Astrocyte (in vitro differentiated cells and primary cell): ENCODE data around the gene IL4R. TPM values are rescaled to one million over a fixed set of nuclear protein-coding genes. Genes with fewer than 3 reads are reported as not detected.

Experiments
- DNase-seq: peaks from one replicate; pipeline ENCODE4 v3.0.0-alpha.2; 2010; ENCODE audit warnings: low read depth
- FAIRE-seq: peaks from 2 replicates; lab custom pipeline; 2011; peaks lifted over from hg19 to GRCh38; lab: Jason Lieb, UNC
- H2AFZ ChIP-seq: 2 replicates; pipeline ENCODE4 v1.6.0; 2012; ENCODE audit warnings: low read depth, low read length, inconsistent platforms
- H3K27ac ChIP-seq: 2 replicates; pipeline ENCODE4 v1.5.1; 2011; ENCODE audit warnings: low read depth, low read length, inconsistent platforms
- H3K27me3 ChIP-seq: 2 replicates; pipeline ENCODE4 v1.6.0; 2011; ENCODE audit warnings: low read length, inconsistent platforms; ENCODE audit not compliant: insufficient read depth
- H3K36me3 ChIP-seq: 2 replicates; pipeline ENCODE4 v1.5.1; 2011; ENCODE audit warnings: low read length, inconsistent platforms; ENCODE audit not compliant: insufficient read depth
- H3K4me1 ChIP-seq: 2 replicates; pipeline ENCODE4 v1.5.1; 2011; ENCODE audit warnings: low read length, inconsistent platforms; ENCODE audit not compliant: insufficient read depth
- H3K4me2 ChIP-seq: 2 replicates; pipeline ENCODE4 v1.6.0; 2012; ENCODE audit warnings: low read length, inconsistent platforms
- H3K4me3 ChIP-seq: 2 replicates; pipeline ENCODE4 v1.5.1; 2011; ENCODE audit warnings: low read depth, mild to moderate bottlenecking, low read length, inconsistent platforms; ENCODE audit not compliant: insufficient read depth
- H3K79me2 ChIP-seq: 2 replicates; pipeline ENCODE4 v1.6.0; 2012; ENCODE audit warnings: mild to moderate bottlenecking, low read length, inconsistent platforms; ENCODE audit not compliant: insufficient read depth
- H3K9ac ChIP-seq: 2 replicates; pipeline ENCODE4 v1.6.0; 2012; ENCODE audit warnings: mild to moderate bottlenecking, low read length, inconsistent platforms
- H3K9me3 ChIP-seq: 2 replicates; pipeline ENCODE4 v1.5.1; 2012; ENCODE audit warnings: low read depth, mild to moderate bottlenecking, low read length, inconsistent platforms; ENCODE audit not compliant: insufficient read depth
- H4K20me1 ChIP-seq: 2 replicates; pipeline ENCODE4 v1.6.0; 2012; ENCODE audit warnings: low read length, inconsistent platforms; ENCODE audit not compliant: insufficient read depth
- H3K27ac Mint-ChIP-seq: one replicate; pipeline ENCODE4 v1.8.0; 2021; ENCODE audit warnings: mild to moderate bottlenecking, mixed read lengths; ENCODE audit not compliant: unreplicated experiment
- H3K27me3 Mint-ChIP-seq: one replicate; pipeline ENCODE4 v1.8.0; 2021; ENCODE audit warnings: low read depth, mixed read lengths; ENCODE audit not compliant: unreplicated experiment
- H3K36me3 Mint-ChIP-seq: one replicate; pipeline ENCODE4 v1.8.0; 2021; ENCODE audit warnings: low read depth, mixed read lengths; ENCODE audit not compliant: unreplicated experiment
- H3K4me1 Mint-ChIP-seq: one replicate; pipeline ENCODE4 v1.8.0; 2021; ENCODE audit warnings: low read depth, mixed read lengths; ENCODE audit not compliant: unreplicated experiment
- H3K4me3 Mint-ChIP-seq: one replicate; pipeline ENCODE4 v1.8.0; 2021; ENCODE audit warnings: mild to moderate bottlenecking, moderate library complexity, mixed read lengths; ENCODE audit not compliant: unreplicated experiment
- H3K9me3 Mint-ChIP-seq: one replicate; pipeline ENCODE4 v1.8.0; 2021; ENCODE audit warnings: mild to moderate bottlenecking, mixed read lengths; ENCODE audit not compliant: unreplicated experiment
- EZH2 ChIP-seq: IDR thresholded peaks from 2 replicates; pipeline ENCODE4 v1.6.1; 2012; ENCODE audit warnings: mild to moderate bottlenecking, low read length, inconsistent platforms; ENCODE audit not compliant: insufficient read depth
- total RNA-seq: library from RNA; stranded (reverse); gene quantifications from 2 replicates; pipeline ENCODE4 v1.2.1, GENCODE V29; 2021
- TF ChIP-seq, protein P1 (sequence below): IDR thresholded peaks from 2 replicates; pipeline ENCODE4 v1.5.1; 2011; ENCODE audit warnings: low read depth, mild to moderate bottlenecking, inconsistent platforms, low read length, moderate library complexity; ENCODE audit not compliant: insufficient read depth

IL4R gene
- total RNA-seq, 1 donor from 2014 or later = 17.5 TPM

DNA sequence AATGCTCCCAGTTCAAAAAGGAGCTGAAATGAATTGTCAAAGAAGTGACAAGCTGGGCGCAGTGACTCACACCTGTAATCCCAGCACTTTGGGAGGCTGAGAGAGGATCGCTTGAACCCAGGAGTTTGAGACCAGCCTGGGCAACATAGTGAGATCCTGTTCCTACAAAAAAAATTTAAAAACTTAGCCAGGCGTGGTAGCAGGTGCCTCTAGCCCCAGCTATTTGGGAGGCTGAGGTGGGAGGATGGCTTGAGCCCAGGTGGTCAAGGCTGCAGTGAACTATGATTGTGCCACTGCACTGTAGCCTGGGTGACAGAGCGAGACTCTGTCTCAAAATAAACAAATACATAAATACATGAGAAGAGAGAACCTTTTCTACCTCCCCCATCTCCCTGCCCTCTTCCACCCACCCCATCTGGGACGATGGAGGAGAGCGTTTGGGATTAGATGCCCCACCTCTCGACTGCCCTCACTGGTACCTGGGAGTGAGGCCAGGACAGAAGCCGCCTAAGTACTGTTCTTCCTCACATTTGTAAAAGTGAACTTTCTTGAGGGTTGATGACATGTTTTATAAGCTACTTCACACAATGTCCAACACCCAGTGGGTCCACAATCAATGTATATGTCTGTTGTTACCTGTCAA, 2.4 kb downstream of the IL4R start:
- Histone ChIP-seq H2AFZ (no peak overlapping the region), H3K36me3 (no peaks in the 10 kb centered on the region), H3K9ac (no peak overlapping the region), H3K4me2 (peak overlapping the region; percentile 94), H3K27me3 (no peaks in the 10 kb centered on the region), H3K9me3 (no peaks in the 10 kb centered on the region), H4K20me1 (peaks cover 54% of the 10 kb centered on the region), H3K27ac (no peak overlapping the region), H3K79me2 (peaks cover 68% of the 10 kb centered on the region), H3K4me3 (peak overlapping the region; percentile 71), H3K4me1 (peaks cover 17% of the 10 kb centered on the region)
- no peak overlapping the region for H3K27ac Mint-ChIP-seq
- FAIRE-seq = no peak
- H3K4me3 Mint-ChIP-seq = no peak overlapping the region
- H3K9me3 Mint-ChIP-seq = peaks cover 2% of the 10 kb centered on the region
- peaks cover 13% of the 10 kb centered on the region for H3K4me1 Mint-ChIP-seq
- TF ChIP-seq, protein P1, sequence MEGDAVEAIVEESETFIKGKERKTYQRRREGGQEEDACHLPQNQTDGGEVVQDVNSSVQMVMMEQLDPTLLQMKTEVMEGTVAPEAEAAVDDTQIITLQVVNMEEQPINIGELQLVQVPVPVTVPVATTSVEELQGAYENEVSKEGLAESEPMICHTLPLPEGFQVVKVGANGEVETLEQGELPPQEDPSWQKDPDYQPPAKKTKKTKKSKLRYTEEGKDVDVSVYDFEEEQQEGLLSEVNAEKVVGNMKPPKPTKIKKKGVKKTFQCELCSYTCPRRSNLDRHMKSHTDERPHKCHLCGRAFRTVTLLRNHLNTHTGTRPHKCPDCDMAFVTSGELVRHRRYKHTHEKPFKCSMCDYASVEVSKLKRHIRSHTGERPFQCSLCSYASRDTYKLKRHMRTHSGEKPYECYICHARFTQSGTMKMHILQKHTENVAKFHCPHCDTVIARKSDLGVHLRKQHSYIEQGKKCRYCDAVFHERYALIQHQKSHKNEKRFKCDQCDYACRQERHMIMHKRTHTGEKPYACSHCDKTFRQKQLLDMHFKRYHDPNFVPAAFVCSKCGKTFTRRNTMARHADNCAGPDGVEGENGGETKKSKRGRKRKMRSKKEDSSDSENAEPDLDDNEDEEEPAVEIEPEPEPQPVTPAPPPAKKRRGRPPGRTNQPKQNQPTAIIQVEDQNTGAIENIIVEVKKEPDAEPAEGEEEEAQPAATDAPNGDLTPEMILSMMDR = no peak
- TF ChIP-seq EZH2 = no peak
- DNase-seq = no peak
- no peaks in the 10 kb centered on the region for H3K36me3 Mint-ChIP-seq
- no peaks in the 10 kb centered on the region for H3K27me3 Mint-ChIP-seq

DNA sequence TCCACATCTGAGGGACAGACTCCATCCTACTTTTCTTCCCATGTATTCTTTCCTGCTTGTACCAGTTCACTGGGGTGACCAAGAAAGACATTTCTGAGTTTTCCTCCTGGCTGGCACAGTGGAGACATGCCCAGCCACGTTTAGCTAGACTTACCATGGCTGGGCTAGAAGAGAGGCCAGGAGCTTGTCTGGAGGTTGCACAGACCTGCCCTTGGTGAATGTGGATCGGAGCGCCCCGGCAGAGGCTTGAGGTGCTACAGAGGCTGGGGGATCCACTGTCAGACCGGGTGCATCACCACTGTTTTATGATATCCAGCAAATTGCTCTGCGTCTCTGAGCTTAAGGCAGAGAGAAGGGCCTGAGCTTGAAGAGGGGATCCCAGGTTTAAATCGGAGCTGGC, 3.5 kb downstream of the IL4R start:
- H3K4me1 Mint-ChIP-seq = peaks cover 13% of the 10 kb centered on the region
- H3K27me3 Mint-ChIP-seq = no peaks in the 10 kb centered on the region
- H3K4me2 ChIP-seq = no peak overlapping the region

More for the DNA sequence above, 3.5 kb downstream of the IL4R start:
- Histone ChIP-seq H3K36me3 (no peaks in the 10 kb centered on the region), H3K4me1 (peaks cover 9% of the 10 kb centered on the region), H3K4me3 (no peak overlapping the region), H3K27ac (no peak overlapping the region), H3K79me2 (peaks cover 79% of the 10 kb centered on the region), H4K20me1 (peaks cover 62% of the 10 kb centered on the region), H3K9me3 (no peaks in the 10 kb centered on the region), H3K9ac (no peak overlapping the region), H2AFZ (no peak overlapping the region), H3K27me3 (no peaks in the 10 kb centered on the region)
- FAIRE-seq (no peak), DNase-seq (no peak)
- peaks cover 2% of the 10 kb centered on the region for H3K9me3 Mint-ChIP-seq
- H3K36me3 Mint-ChIP-seq = no peaks in the 10 kb centered on the region
- TF ChIP-seq EZH2 = no peak
- TF ChIP-seq, protein P1 = no peak
- no peak overlapping the region for H3K27ac Mint-ChIP-seq
- H3K4me3 Mint-ChIP-seq = no peak overlapping the region
